ENCODE measurements around the gene BCAT1. TPM values are rescaled to one million over a fixed set of nuclear protein-coding genes. Genes with fewer than 3 reads are reported as not detected.
A peak's percentile ranks its signal among the peaks of the same experiment; 100 is the strongest.

The BCAT1 gene
- total and polyA plus RNA-seq, 9 of the 15 experiments (the other 6 are each of a cell fraction or from before 2014, with no cell fraction given): 38.5 to 157 (median 66.8) TPM

GRCh38 chr12:24911271-24911791 lies 37.6 kb downstream of the BCAT1 start:
- no peaks in the 10 kb centered on the region for H3K9me3 ChIP-seq (replicated peaks; ENCODE audit: control insufficient read depth, insufficient read depth, low read depth, low read length)
- no TSS peak for BruUV-seq (replicated peaks)
- H3K4me3 ChIP-seq: no peak overlapping the region
- in situ Hi-C loops (cut with MboI) (no loop called here), intact Hi-C loops (cut with micrococcal nuclease) (no loop called here)
- DNase-seq (ENCODE audit: extremely low read depth in 1 of 4, low spot score in 3 of 4): peak in 1 of 4 experiments; percentile 23
- H3K4me2 ChIP-seq (ENCODE audit: insufficient read depth, low read length): no peak overlapping the region; the same call in 1 of the 2 replicates
- peaks cover 89% of the 10 kb centered on the region for H3K79me2 ChIP-seq (ENCODE audit: control insufficient read depth, insufficient read depth, low read length)
- peaks cover 32% of the 10 kb centered on the region; the same call in 2 of the 3 replicates for H3K36me3 ChIP-seq (ENCODE audit: control insufficient read depth, insufficient read depth, low read length)
- H3K4me1 ChIP-seq (replicated peaks in 1 of 2; ENCODE audit: control insufficient read depth in 2 of 2, insufficient read depth in 2 of 2, low read length in 2 of 2): peaks cover 6 to 11% of the 10 kb centered on the region in 2 experiments; a peak in 3 of 5 replicates
- peaks cover 10% of the 10 kb centered on the region for H4K20me1 ChIP-seq (replicated peaks; ENCODE audit: control insufficient read depth, insufficient read depth, low read length)
- ChIA-PET POLR2A (interaction anchor here (0.7 to 1.8 kb wide), 4 partner anchors 10 to 140 kb away, joined by 3 to 9 read pairs (median 4); no protein-coding TSS in a partner anchor), CTCF (ENCODE audit: low intra/inter-chr PET ratio) (no interaction called here)
- H2AFZ ChIP-seq (ENCODE audit: low read depth, low read length): no peak overlapping the region
- H3K9me1 ChIP-seq (ENCODE audit: control insufficient read depth, insufficient read depth, low read length): peaks cover 3% of the 10 kb centered on the region
- H3K27me3 ChIP-seq (ENCODE audit: control insufficient read depth in 2 of 2, insufficient read depth in 2 of 2, low read length in 2 of 2): no peaks in the 10 kb centered on the region
- FAIRE-seq: no peak
- WGBS (ENCODE audit: insufficient coverage, low coverage, missing lambda C conversion rate): 34% methylated on average over 9 of the region's 9 CpGs
- 0 out of 3 replicates have a peak overlapping the region, but pooled peaks have one; percentile 21 for H3K27ac ChIP-seq (ENCODE audit: extremely low read depth, low read depth, low read length)
- 0 out of 4 replicates have a peak overlapping the region, but pooled peaks of 1 of the 2 experiments have one; percentile 48 for H3K9ac ChIP-seq (ENCODE audit: insufficient read depth in 1 of 2, low read depth in 2 of 2, low read length in 2 of 2)
- ATAC-seq: peak; percentile 72
- TF ChIP-seq BRCA1 (IDR thresholded peaks at IDR 0.05) (no peak), BRCA1 (CRISPR knock-in tag; IDR thresholded peaks at IDR 0.05) (no peak), DEAF1 (CRISPR knock-in tag; IDR thresholded peaks at IDR 0.05) (no peak), MGA (IDR thresholded peaks at IDR 0.05) (no peak), STAT6 (CRISPR knock-in tag; IDR thresholded peaks at IDR 0.05) (no peak), ZNF165 (CRISPR knock-in tag; IDR thresholded peaks at IDR 0.05; ENCODE audit: borderline replicate concordance) (no peak)
